Measurements from ENCODE around the gene CDH13.

CDH13 gene

DNA sequence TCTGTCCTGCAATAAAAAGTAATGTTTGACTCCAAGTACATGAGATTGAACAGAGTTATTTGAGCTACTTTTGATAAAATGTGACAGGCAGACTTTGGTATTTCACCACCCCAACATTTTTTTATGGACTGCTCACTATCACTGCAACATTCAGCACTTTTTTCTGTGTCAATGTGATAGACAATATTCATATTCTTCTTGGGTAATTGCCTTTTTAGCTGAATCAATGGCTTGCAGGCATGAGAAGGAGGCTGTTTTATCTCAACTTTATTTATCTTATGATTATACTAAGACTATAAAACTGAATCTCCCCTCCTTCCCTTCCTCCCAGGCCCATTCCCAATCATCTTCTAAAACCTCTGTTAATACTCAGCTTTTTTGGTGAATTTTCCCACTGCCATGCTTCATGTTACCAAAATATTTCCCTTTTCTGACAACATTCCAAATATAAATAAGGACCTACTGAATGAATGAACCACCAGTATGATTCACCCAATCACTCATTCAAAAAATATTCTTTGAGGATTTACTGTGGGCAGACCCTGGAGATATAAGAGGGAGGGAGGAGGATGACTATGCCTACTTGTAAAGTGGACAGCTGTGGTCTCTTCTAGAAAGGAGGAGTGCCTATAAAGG, 67.6 kb downstream of the CDH13 start:
- DNase-seq (ENCODE audit: low read depth in 2 of 2), result peak; percentile 44 to 45

DNA sequence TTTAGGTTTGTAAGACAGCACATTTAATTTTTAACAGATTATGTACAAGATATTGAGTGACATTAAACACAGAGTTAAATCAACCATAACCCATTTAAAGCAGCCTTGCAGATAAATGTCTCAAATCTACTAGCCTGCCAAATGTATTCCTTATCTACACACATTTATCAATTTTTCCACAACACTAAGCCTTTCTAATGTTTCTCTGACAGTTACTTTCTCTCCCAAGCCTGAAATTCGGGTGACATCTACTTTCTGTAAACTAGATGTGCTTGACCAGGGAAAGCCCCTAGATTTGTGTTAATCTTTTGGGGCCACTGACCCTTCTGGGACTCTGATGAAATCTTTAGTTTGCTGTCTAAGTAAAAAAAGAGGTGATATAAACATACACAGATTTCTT, 69.0 kb downstream of the CDH13 start:
- DNase-seq (ENCODE audit: low read depth in 2 of 2), result no peak

DNA sequence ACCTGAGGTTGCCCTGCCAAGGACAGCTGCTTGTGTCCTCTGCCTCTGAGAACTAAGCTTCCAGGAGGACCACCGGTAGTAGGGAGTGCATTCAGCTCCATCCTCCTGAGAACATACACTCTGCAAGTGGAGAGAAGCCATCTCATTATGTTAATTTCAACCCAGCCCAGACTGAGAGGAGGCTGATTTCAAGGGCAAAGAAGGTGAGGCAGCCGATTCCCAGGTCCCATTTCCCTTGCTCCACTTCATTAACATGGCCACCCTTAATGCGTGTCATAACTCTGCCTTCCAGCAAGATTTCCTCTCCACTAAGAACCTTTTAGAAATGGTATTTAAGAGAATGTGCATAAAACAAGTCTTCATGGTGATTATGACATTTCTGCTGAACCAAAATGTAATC, 72.5 kb downstream of the CDH13 start:
- no peak for DNase-seq (ENCODE audit: low read depth in 2 of 2)

DNA sequence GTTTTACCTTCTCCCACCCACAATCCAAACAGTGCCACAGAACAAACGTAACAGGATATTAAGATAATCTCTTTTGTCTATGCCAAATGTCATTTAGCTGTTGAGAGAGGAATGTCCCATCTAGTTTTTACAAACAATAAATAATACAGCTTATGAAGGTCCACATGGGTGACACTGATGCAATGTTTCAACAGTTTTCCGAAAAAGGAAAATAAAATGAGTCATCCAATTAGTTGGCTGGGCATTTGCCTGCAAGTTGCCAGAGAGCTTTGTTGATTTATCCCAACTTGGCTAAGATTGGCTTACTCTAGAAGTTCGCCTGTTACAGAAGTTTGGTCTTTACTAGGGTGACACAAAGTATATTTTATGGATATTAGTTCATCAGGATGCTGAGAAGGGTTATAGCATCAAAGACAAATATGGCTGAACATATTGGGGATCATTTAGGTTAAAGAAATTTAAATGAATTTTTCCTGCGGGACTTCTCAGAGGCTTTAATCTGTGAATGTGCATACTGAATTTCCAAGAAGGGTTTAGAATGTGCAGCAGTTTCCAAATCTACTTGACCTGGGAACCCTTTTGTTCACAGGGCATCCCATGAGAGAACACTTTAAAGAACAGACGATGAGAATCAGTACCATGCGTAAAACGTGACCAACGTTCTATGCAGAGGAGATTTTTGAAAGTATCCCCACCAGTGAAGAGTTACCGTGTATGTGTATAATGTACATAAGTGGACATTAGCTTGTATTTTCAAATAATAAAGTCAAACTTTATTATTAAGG, 73.1 kb downstream of the CDH13 start:
- peak; percentile 77 to 78 for DNase-seq (ENCODE audit: low read depth in 2 of 2)

DNA sequence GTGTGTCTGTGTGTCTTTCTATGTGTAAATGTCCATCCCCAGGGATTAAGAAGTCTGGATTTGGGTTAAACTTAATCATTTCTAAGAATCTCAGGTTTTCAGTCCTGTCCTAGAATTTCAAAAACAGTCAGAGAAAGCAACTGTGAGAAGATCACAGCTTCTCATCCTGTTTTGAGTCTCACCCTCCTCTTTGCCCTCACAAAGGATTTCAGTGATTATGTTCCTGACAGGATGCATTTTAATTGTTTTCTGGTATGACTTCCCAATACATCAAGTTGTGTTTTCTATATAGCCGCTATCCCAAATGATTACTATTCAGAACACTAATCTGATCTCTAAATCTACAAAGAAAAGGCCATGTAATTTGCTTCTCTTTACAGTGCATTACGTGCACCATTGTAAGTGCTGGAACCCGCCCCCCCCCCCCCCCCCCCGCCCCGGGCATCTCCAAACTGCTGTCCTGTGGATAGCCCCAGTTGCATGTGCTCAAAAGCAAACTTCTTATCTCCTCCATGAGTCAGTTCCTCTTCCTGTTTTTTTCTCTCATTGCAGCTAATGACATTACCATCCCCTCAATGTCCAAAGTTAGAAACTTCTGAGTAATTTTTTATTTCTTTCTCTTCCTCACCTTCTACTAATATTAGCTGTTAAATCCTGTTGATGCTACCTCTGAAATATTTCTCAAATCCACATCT, 73.9 kb downstream of the CDH13 start:
- no peak for DNase-seq (ENCODE audit: low read depth in 2 of 2)

DNA sequence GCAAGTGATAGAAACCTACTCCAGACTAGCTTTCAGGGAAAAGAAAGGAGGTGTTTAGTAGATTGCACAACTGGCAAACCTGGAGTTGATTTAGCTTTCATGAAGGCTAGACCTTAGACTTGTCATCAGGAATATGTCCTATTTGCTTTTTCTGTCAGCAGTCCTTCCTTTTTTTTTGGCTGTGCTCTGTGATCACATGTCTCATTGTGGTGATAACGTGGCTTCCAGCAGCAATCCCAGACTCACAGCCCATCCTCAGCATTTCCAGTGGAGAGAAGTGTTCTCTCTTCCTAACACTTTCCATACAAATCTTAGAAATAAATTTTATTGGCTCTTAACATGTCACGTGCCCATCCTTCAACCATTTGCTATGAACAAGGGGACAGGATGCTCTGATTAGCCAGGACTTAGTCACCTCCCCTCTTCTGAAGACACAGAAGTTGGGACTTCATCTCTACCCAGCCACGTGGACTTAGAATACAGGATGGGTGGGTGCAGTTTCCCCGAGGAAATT, 74.7 kb downstream of the CDH13 start:
- DNase-seq (ENCODE audit: low read depth in 2 of 2), result peak; percentile 20 to 31

DNA sequence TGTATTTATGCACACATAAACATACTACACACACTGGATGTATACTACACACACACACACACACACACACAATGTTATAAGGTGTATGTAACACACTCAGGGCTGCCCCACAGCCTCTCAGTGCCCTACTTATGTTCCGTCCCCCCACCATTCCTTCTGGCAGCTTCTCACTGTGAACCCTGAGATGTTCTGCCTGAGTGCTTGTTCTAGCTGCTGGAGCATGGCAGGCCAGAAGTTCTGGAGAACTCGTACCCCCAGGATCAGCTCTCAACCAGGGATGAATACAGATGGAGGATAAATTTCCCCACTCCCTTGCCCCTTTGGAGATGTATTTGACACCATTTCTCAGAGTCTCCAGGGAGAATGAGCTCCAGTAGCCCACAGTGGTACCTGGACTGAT, 76.4 kb downstream of the CDH13 start:
- no peak for DNase-seq (ENCODE audit: low read depth in 2 of 2)

DNA sequence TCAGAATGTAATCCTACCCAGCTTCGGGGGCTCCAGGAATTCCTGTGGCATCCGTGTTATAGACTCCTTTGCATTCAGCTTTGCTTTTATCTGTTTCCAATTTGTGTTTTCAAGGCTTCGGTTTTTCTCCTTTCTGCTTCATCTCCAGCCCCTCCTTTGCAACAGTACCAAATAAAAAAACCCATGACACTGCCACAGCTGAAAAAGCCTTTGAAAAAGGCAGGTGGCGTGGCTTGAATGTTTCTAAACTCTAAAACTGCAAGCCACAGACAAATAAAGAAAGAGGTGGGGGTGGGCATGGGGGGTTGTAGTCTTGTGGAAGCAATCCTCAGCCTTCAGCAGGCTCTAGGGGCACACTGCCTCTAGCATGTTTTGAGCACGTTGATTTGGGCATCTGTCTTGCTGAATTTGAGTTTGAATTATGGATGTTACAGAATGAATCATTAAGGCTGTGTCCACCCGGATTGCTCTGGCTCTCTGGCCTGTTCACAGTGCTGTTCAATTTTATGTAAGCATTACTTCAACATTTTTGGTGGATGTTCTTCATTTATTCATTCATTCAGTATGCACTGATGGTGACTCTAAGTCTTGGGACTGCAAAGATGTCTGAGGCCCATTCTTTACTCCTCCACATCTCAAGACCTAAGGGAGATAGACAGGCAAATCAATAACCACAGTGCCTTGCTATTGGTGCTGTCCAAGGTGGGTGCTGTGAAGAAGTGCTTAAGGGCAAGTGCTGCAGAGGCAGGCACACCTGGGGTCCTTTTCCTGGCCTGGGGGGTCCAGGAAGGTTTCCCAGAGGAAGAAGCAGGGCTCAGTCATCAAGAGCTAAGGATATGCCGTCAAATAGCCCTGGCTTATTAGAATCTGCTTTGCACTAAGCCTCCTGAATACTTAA, 77.4 kb downstream of the CDH13 start:
- DNase-seq (ENCODE audit: low read depth in 2 of 2), result no peak

DNA sequence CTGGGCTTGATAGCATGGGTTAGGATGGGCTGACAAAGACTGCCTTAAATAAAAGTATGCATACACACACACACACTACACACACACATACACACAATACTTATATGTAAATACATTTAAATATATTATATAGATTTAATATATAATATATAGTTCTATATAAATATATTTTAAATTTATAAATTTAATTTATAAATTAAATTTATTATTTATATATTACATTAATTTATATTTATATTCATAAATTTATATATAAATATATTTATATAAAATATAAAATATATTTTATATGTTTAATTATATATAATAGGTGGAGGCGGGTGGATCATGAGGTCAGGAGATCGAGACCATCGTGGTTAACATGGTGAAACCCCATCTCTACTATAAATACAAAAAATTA, 83.2 kb downstream of the CDH13 start:
- no peak for DNase-seq (ENCODE audit: low read depth in 2 of 2)

DNA sequence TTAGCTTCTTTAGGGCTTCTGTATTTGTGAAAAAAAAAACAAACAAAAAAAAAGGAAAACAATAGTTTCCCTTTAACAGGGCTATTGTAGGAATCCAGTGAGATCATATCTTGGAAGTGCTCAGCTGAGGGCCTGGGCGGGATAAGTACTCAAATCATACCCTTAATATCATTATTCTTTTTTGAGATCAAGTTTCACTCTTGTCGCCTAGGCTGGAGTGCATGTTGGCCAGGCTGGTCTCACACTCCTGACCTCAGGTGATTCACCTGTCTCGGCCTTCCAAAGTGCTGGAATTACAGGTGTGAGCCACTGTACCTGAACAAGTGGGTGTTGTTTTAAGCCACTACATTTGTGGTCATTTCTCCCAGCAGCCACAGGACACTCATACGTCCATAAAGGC, 87.0 kb downstream of the CDH13 start:
- no peak for DNase-seq (ENCODE audit: low read depth in 2 of 2)

DNA sequence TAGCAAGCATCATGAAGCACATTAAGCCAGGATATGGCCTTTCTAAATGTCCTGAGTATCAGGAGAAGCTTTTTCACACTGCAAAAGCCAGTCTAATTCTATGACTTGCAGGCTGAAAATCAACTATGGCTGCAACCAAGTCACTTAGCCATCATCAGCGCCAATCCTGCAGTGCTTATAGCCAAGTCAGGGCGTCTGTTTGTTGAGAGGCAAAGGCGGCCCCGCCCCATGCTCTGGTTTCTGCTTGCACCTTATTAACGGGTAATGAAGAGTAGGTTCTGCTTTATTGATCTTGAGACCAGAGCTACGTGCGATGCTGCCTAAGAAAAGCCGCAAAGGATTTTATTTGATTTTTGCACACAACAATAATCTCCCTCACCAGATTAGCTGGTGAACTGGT, 88.4 kb downstream of the CDH13 start:
- DNase-seq (ENCODE audit: low read depth in 2 of 2), result no peak

DNA sequence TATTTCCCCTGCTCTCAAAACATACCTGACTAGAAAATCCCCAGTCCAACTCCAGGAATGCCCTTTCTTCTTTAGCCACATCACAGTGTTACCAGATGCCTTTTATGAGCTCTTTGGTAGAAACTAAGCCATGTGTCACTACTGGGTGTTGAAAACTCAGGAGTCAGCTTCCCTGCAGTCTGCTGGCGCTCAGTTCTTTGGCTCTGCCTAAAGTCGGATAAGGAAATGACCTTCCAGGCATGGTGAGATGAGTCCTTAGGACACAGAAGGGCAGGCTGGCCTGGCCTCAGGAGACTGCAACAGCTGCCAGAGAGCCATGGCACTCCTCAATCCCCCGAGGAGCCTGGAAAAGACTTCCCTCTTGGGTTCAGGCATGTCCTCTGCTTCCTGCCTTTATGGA, 89.1 kb downstream of the CDH13 start:
- DNase-seq (ENCODE audit: low read depth in 2 of 2), result no peak

DNA sequence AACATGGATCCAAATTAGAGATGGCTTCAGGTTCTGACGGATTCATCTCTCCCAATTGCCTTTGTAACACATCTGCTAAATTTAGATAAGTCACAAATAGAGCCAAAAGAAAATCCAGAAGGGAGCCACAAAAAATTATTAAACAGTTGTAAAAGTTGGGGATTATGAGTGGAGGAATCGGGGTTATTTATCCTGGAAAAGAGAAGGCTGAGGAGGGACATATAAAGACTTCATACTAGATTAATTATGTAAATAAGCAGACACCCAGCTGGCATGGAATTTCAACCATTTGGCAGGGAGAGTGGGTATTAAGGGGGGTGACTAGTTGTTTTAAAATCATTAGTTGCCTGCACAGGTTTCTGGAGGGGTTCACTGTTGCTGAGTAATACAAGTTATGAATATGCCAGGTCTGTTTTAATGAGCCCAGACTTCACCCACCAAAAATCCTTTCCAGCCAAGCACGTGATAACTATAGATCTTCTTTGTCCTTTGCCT, 89.6 kb downstream of the CDH13 start:
- no peak for DNase-seq (ENCODE audit: low read depth in 2 of 2)

DNA sequence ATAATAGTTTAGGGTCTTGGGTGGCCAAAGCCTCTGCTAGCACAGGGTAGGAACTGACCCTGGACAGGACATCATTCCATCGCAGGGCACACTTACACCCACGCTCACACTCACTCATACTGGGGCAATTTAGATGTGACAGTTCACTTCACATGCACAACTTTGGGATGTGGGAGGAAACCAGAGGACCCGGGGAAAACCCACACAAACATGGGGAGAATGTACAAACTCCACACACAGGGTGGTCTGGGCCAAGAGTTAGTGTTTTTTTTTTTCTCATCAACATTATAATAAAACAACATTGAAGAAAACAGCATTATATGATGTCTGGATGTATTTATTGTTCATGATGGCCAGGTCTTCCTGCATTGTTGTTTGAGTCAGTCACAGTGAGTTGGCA, 93.6 kb downstream of the CDH13 start:
- DNase-seq (ENCODE audit: low read depth in 2 of 2), result no peak

DNA sequence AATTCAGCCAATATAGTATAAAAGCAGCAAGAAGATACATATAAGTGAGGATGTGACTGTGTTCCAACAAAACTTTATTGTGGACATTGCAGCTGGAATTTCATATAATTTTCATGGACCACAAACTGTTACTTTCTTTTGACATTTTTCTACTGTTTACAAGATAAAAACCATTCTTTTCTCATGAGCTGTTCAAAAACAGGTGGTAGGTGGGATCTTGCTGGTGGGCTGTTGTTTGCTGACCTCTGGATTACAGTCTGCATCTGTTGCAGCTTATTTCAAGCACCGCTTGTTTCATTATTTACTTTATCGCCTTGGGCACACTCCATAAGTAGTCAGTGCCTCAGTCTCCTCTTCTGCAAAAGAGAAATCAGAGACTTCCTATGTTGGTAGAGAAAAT, 99.5 kb downstream of the CDH13 start:
- DNase-seq (ENCODE audit: low read depth in 2 of 2), result no peak

DNA sequence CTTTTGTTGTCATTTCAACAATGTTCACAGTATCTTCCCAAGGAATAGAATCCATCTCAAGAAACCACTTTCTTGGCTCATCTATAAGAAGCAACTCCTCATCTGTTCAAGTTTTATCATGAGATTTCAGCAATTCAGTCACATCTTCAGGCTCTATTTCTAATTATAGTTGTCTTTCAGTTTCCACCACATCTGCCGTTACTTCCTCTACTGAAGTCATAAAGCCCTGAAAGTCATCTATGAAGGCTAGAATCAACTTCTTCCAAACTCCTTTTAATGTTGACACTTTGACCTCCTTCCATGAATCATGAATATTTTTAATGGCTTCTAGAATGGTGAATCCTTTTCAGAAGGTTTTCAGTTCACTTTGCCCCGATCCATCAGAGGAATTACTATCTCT, 102.1 kb downstream of the CDH13 start:
- DNase-seq (ENCODE audit: low read depth in 2 of 2), result no peak

DNA sequence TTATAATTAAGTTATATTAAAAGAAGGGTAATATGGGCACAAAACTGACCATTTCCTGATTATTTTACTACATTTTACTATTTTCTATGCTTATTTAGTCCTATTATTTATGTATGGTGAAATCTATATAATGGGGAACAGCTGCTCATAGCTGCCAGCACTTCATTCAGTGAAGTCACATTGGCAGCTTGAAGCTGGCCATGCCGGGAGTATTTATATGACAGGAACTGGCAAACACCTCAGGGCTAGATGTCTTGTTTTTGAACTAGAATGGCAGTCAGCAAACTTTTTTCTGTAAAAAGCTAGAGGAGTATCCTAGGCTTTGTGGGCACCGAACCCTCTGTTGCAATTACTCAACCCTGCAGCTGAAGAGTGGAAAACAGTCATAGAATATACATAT, 104.1 kb downstream of the CDH13 start:
- DNase-seq (ENCODE audit: low read depth in 2 of 2), result no peak

DNA sequence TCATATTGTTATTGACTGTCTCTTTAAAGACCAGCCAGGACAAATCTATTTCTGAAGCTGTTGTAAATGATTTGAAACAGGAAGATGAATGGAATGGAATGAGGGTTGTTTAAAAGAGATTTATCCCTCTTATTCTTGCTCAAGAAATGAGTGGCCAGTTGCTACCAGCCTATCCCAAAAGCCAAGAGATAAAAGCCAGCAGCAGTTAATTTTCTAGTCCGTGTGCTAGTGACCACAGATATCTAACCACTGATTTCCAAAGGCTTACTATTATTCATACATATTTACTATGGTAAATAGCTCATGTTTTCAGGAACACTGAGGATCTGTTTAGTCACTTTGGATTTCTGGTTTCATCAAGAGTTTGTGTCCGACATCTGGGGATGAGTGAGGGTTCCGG, 105.7 kb downstream of the CDH13 start:
- DNase-seq (ENCODE audit: low read depth in 2 of 2), result no peak

DNA sequence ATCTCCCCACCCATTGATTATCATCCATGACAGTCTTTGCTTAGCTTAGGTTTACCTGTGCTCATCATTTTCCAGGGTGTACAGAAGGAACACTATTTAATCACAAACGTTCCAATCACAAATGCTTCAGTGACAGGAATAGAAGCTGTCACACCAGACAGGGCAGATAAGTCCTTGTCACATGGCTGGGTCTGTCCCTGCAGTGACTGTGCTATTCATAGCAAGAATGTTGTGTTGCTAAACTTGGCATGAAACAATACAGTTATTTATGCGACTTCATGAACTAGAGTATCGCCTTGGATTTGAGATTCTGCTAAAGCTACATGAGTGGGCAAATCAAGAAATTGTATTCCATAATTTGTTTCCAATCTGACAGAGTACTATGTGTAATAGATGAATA, 108.4 kb downstream of the CDH13 start:
- no peak for DNase-seq (ENCODE audit: low read depth in 2 of 2)

DNA sequence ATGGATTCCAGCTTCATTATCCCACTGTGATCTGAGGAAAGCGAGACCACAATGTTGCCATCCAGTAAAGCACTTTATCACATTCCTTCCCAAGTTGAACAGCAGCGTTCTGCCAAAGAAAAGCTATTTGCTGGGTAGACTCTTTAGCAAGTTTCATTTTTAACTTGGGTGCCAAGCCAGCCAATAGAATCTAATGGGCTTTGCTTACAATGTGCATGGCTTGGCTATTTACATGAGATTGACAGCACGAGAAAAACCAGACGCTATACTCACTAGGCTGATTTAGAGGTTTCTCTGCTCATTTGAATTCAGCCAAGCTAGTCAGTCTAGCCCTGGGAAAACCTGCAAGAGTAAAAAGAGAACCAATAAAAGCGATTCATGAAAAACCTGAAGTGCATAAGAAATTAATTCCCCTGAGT, 108.9 kb downstream of the CDH13 start:
- DNase-seq (ENCODE audit: low read depth in 2 of 2), result peak in 1 of 2 experiments; percentile 8

DNA sequence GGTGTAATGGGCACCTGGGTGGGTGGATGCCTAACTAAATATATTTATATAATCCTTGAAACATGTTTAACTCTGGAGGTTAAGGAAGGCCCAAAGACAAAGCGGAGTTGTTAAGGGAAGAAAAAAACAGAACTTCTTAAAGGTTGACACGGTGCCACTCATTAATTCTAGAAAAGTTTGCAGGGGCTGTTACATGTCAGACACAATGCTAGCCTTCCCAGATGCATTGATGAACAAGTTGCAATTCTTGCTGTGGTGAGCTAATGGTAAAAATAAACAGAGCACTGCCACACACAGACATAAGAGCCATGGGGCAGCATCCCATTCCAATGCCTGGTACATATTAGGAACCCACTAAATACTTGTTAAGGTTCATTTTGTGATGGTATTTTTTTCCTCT, 109.5 kb downstream of the CDH13 start:
- DNase-seq (ENCODE audit: low read depth in 2 of 2), result no peak

DNA sequence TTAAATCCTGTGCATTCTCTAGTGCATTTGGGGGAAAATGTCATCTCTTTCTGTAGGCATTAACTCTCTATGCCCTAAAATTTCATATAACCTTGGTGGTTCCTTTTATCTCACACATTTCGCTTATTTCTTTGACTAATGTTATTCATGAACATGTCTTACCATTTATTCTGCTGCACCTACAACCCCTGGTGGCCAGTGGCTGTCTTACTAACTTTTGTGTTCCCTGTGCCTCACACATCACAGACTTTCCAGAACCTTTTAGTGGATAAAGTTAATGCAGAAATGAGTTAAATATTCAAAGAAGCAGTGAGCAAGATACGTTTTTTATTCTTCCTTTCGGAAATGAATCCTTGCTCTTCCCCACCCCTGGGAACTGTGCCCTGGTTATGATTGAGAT, 111.9 kb downstream of the CDH13 start:
- DNase-seq (ENCODE audit: low read depth in 2 of 2), result no peak

Measured in fibroblast of skin of left quadriceps (primary cell).